Upper lobe of left lung (tissue), 6 donors: Measurements from ENCODE around the gene ART4. TPM values are rescaled to one million over a fixed set of nuclear protein-coding genes. Genes with fewer than 3 reads are reported as not detected.

ENCODE experiments used
- ATAC-seq, 2 donors: fragments of 200-7000 bp; cut with Tn5 transposase; one replicate each; pipeline ENCODE4 v1.9.1; 2022; ENCODE audit warnings: mild to moderate bottlenecking in 2 of 2, moderate library complexity in 2 of 2; ENCODE audit not compliant: low FRiP score in 2 of 2
- DNase-seq, 2 donors: peaks; one replicate each; pipeline ENCODE4 v3.0.0-alpha.2; 2019 to 2020
- H3K27ac ChIP-seq, 4 donors: fragments of 200-600 bp; sonication (generic); one replicate each; pipeline ENCODE4 v1.5.1; 2016 to 2019
- H3K27me3 ChIP-seq, 4 donors: fragments of 200-600 bp; sonication (generic); one replicate each; pipeline ENCODE4 v1.5.1; 2017 to 2019
- H3K36me3 ChIP-seq, 4 donors: fragments of 200-600 bp; sonication (generic); one replicate each; pipeline ENCODE4 v1.5.1; 2016 to 2019
- H3K4me1 ChIP-seq, 4 donors: fragments of 200-600 bp; sonication (generic); one replicate each; pipeline ENCODE4 v1.5.1; 2018 to 2019
- H3K4me3 ChIP-seq, 4 donors: fragments of 200-600 bp; sonication (generic); one replicate each; pipeline ENCODE4 v1.5.1; 2017 to 2019; ENCODE audit warnings: mild to moderate bottlenecking in 2 of 4, moderate library complexity in 1 of 4
- H3K9me3 ChIP-seq, 4 donors: fragments of 200-600 bp; sonication (generic); one replicate each; pipeline ENCODE4 v1.5.1; 2018 to 2019
- EP300 ChIP-seq, 4 donors: sonication (generic); formaldehyde crosslinking; IDR thresholded peaks; one replicate each; pipeline ENCODE4 v1.5.1; 2017; ENCODE audit warnings: antibody characterized with exemption in 4 of 4, control low read depth in 2 of 4
- POLR2A ChIP-seq, 4 donors: fragments of 450-650 bp; IDR thresholded peaks; one replicate each; pipeline ENCODE4 v1.5.1; 2016 to 2017; ENCODE audit warnings: antibody characterized with exemption in 4 of 4, mild to moderate bottlenecking in 2 of 4
- POLR2AphosphoS5 ChIP-seq, 2 donors: sonication (generic); formaldehyde crosslinking; IDR thresholded peaks; one replicate each; pipeline ENCODE4 v1.5.1; 2017; ENCODE audit warnings: antibody characterized with exemption in 2 of 2
- WGBS, 2 donors: methylation state at CpG; one replicate each; pipeline ENCODE4 v1.1.5; 2017 to 2018; 5-methylcytosine and 5-hydroxymethylcytosine counted together
- total RNA-seq, 6 donors: library from RNA; depleted of rRNA in 4 of 6; stranded (reverse); fragments of >200 nt in 4 of 6; gene quantifications; one replicate each; pipeline versions ENCODE4 v1.1.0 to v1.2.1, GENCODE V29; 2016 to 2021
- TF ChIP-seq, protein P1 (sequence below), 6 experiments: fragments of 450-650 bp in 4 of 6; fragments of 200-600 bp in 2 of 6; sonication (generic) in 2 of 6; IDR thresholded peaks; one replicate each; pipeline ENCODE4 v1.5.1; 2016 to 2019; ENCODE audit warnings: antibody characterized with exemption in 6 of 6
- donor health status: DM: no; HTN: no; CAD: no; lungs with moderate emphysema.
- donor health status: DM: no; HTN: yes; CAD: no; lungs with severe emphysema.

The ART4 gene, protein sequence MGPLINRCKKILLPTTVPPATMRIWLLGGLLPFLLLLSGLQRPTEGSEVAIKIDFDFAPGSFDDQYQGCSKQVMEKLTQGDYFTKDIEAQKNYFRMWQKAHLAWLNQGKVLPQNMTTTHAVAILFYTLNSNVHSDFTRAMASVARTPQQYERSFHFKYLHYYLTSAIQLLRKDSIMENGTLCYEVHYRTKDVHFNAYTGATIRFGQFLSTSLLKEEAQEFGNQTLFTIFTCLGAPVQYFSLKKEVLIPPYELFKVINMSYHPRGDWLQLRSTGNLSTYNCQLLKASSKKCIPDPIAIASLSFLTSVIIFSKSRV
- 1 to 10 TPM in 4 of 6 donors, under 1 TPM in 2; 0.55 to 5.8 (median 2.1) TPM for total RNA-seq

DNA sequence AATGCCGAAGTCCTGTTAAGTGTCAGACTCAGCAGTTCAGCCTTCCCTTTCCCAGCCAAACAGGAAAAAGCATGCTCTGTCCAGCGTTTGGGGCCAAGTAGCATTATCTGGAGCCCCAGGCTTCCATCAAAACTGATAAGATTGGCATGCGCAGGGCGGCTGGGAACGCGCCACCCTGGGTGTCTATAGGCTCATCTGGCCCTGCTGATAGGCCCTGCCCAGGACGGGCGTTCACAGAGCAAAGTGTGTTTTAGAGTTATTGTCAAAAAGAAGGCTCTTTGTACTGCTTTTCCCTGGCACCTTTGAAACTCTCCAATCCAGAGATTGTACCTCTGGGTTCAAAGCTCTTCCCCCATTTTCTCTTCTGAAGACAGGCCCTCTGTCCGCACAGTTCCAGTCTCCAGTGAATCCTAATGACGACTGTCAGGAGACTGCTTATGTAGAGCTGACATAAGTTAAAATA, at the start of gene ART4:
ART4 (minus strand) TSS at position 102 of the 463 bp plus-strand sequence. CDS start 413 bp downstream, outside the sequence.
- peaks cover 30 to 58% (median 42%) of the 10 kb centered on the region in 4 donors for H3K4me1 ChIP-seq
- 53 to 56% methylated on average over 5 to 10 of the region's 10 CpGs for WGBS, 2 donors
- H3K4me3 ChIP-seq, result peak within 1 kb of the TSS in 2 of 4 donors; percentile 19 to 27
- H3K27me3 ChIP-seq, result no peaks in the 10 kb centered on the region
- H3K27ac ChIP-seq, result peak within 1 kb of the TSS; percentile 21 to 79 (median 37)
- ATAC-seq, result no peak
- no peaks in the 10 kb centered on the region for H3K9me3 ChIP-seq
- no peaks in the 10 kb centered on the region for H3K36me3 ChIP-seq
- TF ChIP-seq, protein P1, sequence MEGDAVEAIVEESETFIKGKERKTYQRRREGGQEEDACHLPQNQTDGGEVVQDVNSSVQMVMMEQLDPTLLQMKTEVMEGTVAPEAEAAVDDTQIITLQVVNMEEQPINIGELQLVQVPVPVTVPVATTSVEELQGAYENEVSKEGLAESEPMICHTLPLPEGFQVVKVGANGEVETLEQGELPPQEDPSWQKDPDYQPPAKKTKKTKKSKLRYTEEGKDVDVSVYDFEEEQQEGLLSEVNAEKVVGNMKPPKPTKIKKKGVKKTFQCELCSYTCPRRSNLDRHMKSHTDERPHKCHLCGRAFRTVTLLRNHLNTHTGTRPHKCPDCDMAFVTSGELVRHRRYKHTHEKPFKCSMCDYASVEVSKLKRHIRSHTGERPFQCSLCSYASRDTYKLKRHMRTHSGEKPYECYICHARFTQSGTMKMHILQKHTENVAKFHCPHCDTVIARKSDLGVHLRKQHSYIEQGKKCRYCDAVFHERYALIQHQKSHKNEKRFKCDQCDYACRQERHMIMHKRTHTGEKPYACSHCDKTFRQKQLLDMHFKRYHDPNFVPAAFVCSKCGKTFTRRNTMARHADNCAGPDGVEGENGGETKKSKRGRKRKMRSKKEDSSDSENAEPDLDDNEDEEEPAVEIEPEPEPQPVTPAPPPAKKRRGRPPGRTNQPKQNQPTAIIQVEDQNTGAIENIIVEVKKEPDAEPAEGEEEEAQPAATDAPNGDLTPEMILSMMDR (IDR thresholded peaks at IDR 0.05), result no peak
- peak in 1 of 4 donors; percentile 52 for TF ChIP-seq EP300 (IDR thresholded peaks at IDR 0.05)
- TF ChIP-seq POLR2AphosphoS5 (IDR thresholded peaks at IDR 0.05), result peak in 1 of 2 donors; percentile 33
- TF ChIP-seq POLR2A (IDR thresholded peaks at IDR 0.05), result no peak
- DNase-seq, result peak in 1 of 2 donors; percentile 49

DNA sequence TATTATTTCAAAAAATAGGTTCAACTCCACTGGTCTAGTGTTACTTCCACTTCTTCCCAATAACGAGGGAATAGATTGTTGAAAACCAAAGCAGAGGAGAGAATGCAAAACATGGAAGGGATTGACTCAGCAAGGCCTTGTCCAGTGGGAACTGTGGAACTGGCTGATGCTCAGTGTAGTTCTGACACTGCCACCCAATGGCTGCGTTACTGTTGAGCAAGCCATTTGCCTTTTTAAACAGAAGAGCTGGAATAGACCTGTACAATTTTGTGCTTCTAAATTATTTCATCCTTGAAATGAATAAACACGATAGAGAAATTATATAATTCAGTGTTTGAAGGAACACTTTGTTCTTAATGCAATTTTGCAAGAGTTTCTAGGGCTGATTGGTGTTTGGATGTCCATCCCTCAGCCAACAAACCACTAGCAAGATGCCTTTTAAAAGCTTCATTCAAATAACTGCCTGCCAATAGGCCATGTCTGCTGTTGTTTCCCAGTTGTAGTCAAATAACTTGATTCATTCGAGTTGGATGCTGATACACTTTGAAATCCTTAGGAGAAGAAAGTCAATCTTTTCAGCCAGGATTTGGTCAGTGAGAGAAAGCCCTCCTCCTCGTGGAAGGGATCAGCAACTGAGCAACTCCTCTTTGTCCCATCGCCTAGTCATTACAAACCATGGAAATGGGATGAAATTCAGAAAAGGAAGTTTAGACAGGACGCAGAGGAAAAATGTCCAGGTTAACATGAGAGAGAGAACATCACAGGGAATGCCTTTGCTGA, 49.6 kb upstream of the ART4 start:
- 58 to 64% methylated on average over 7 of the region's 7 CpGs for WGBS, 2 donors
- peak in 1 of 2 donors; percentile 50 for DNase-seq
- Histone ChIP-seq H3K4me3 (no peak overlapping the region), H3K4me1 (peaks cover 0 to 2% (median 0%) of the 10 kb centered on the region in 4 donors), H3K9me3 (no peaks in the 10 kb centered on the region), H3K27ac (peak overlapping the region; percentile 41 to 67 (median 49)), H3K27me3 (no peaks in the 10 kb centered on the region), H3K36me3 (no peaks in the 10 kb centered on the region)
- peak; percentile 78 to 88 for ATAC-seq
- no peak for TF ChIP-seq EP300 (IDR thresholded peaks at IDR 0.05)
- no peak for TF ChIP-seq POLR2A (IDR thresholded peaks at IDR 0.05)
- TF ChIP-seq, protein P1 (IDR thresholded peaks at IDR 0.05), result no peak
- TF ChIP-seq POLR2AphosphoS5 (IDR thresholded peaks at IDR 0.05), result no peak

DNA sequence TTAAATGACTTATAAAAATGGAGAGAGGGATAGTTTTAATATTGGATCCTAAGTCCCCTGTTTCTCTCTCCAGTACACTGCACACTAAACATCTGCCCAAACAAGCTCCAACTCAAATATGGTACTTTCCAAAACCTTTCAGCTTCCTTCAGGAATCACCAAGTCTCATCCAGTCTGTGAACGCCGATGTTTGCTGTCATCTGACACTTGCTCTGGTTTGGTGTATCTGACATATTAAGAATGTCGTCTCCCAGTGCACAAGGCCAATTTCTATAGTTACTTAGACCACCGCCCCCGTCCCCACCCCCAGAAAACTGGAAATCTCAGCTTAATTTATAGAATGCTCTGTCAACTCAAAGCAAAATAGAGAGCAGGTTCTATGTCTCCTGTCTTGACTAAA, 47.4 kb upstream of the ART4 start:
- no peak for DNase-seq
- 63 to 74% methylated on average over 5 of the region's 5 CpGs for WGBS, 2 donors
- no peak for ATAC-seq
- Histone ChIP-seq H3K4me1 (peaks cover 7 to 12% (median 10%) of the 10 kb centered on the region in 4 donors), H3K27ac (peak overlapping the region in 1 of 4 donors; percentile 19), H3K27me3 (no peaks in the 10 kb centered on the region), H3K4me3 (no peak overlapping the region), H3K9me3 (no peaks in the 10 kb centered on the region), H3K36me3 (no peaks in the 10 kb centered on the region)
- TF ChIP-seq, protein P1 (IDR thresholded peaks at IDR 0.05), result no peak
- TF ChIP-seq POLR2AphosphoS5 (IDR thresholded peaks at IDR 0.05) (no peak), POLR2A (IDR thresholded peaks at IDR 0.05) (no peak), EP300 (IDR thresholded peaks at IDR 0.05) (no peak)

DNA sequence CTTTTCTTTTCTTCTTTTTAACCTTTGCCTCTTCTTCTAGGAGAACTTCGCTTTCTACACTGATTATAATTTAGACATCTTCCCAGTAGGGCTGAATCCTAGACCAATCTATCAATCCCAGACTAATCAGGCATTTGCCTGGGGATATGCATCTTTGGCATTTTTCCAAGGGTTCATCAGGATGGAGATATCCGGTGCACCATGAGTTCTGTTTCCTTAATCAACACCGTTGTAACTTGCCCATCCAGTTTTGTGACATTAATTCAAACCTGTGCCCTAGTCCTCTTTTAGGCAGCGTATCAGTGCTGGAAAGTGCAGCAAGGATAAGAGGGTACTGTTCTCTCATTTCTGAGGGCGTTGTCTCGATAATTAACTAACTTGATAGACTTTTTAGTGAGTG, 42.9 kb upstream of the ART4 start:
- Histone ChIP-seq H3K4me1 (peaks cover 13 to 19% (median 18%) of the 10 kb centered on the region in 4 donors), H3K27ac (peak overlapping the region; percentile 36 to 78 (median 70)), H3K36me3 (no peaks in the 10 kb centered on the region), H3K9me3 (no peaks in the 10 kb centered on the region), H3K4me3 (peak overlapping the region in 2 of 4 donors; percentile 31 to 38), H3K27me3 (no peaks in the 10 kb centered on the region)
- 51 to 53% methylated on average over 6 of the region's 6 CpGs for WGBS, 2 donors
- DNase-seq (no peak), ATAC-seq (no peak)
- no peak for TF ChIP-seq POLR2A (IDR thresholded peaks at IDR 0.05)
- TF ChIP-seq POLR2AphosphoS5 (IDR thresholded peaks at IDR 0.05), result no peak
- TF ChIP-seq, protein P1 (IDR thresholded peaks at IDR 0.05), result no peak
- TF ChIP-seq EP300 (IDR thresholded peaks at IDR 0.05), result no peak
